H1 (cell line): ENCODE data around the gene FGGY. TPM values are rescaled to one million over a fixed set of nuclear protein-coding genes. Genes with fewer than 3 reads are reported as not detected.

Experiments
- CTCF ChIA-PET: fragments of 300-600 bp; sonication (Branson Sonifier 250); formaldehyde crosslinking; loops from one replicate; lab custom pipeline; 2021; ENCODE audit not compliant: partially characterized antibody; lab: Charles Lee
- POLR2A ChIA-PET: fragments of 300-600 bp; sonication (Branson Sonifier 250); formaldehyde crosslinking; loops from one replicate; lab custom pipeline; 2021; ENCODE audit warnings: inconsistent platforms; ENCODE audit not compliant: partially characterized antibody; lab: Charles Lee
- DNase-seq, 2 experiments: peaks; one replicate each; pipeline versions ENCODE4 v3.0.0 to v3.0.0-alpha.2; 2010 to 2022; ENCODE audit warnings: low spot score in 2 of 2, low read depth in 1 of 2, mixed read lengths in 1 of 2
- FAIRE-seq: peaks from 2 replicates; lab custom pipeline; 2011; peaks lifted over from hg19 to GRCh38; lab: Jason Lieb, UNC
- H2AFZ ChIP-seq: 2 replicates; pipeline ENCODE4 v1.8.1; 2012; ENCODE audit warnings: low read length, inconsistent platforms
- H2AK5ac ChIP-seq: 2 replicates; pipeline ENCODE4 v1.6.1; 2013; ENCODE audit warnings: low read depth, low read length
- H2BK120ac ChIP-seq: replicated peaks from 2 replicates; pipeline ENCODE3; 2013; ENCODE audit warnings: low read depth, low read length, inconsistent platforms
- H2BK12ac ChIP-seq: 2 replicates; pipeline ENCODE4 v1.6.1; 2013; ENCODE audit warnings: low read depth, low read length
- H2BK15ac ChIP-seq: 2 replicates; pipeline ENCODE4 v1.6.1; 2013; ENCODE audit warnings: low read length
- H2BK20ac ChIP-seq: 2 replicates; pipeline ENCODE4 v1.6.1; 2013; ENCODE audit warnings: low read length
- H2BK5ac ChIP-seq: 2 replicates; pipeline ENCODE4 v1.6.1; 2013; ENCODE audit warnings: low read depth, low read length
- H3K14ac ChIP-seq: 2 replicates; pipeline ENCODE4 v1.6.1; 2013; ENCODE audit warnings: inconsistent platforms; ENCODE audit not compliant: insufficient read length
- H3K18ac ChIP-seq: 2 replicates; pipeline ENCODE4 v1.6.1; 2013; ENCODE audit warnings: low read length; ENCODE audit errors: extremely low read depth
- H3K23ac ChIP-seq: 2 replicates; pipeline ENCODE4 v1.6.1; 2013; ENCODE audit warnings: inconsistent platforms; ENCODE audit not compliant: insufficient read length
- H3K23me2 ChIP-seq: 2 replicates; pipeline ENCODE4 v1.6.1; 2013; ENCODE audit warnings: low read depth, low read length
- H3K27ac ChIP-seq: 2 replicates; pipeline ENCODE4 v1.6.1; 2011; ENCODE audit warnings: low read depth, low read length, inconsistent platforms
- H3K27me3 ChIP-seq, 4 experiments: replicated peaks in 1 of 4; 1 replicate in 1 of 4; 2 replicates in 3 of 4; pipeline versions ENCODE4 v1.6.1 to v1.8.1; 2011 to 2013; ENCODE audit warnings: low read length in 3 of 4, mild to moderate bottlenecking in 3 of 4, inconsistent platforms in 2 of 4, mixed read lengths in 2 of 4, moderate library complexity in 1 of 4; ENCODE audit not compliant: control insufficient read depth in 3 of 4, insufficient read depth in 3 of 4; ENCODE audit errors: extremely low read depth in 1 of 4
- H3K36me3 ChIP-seq, 4 experiments: 2 replicates each; pipeline versions ENCODE4 v1.6.1 to v1.8.1; 2011 to 2013; ENCODE audit warnings: mild to moderate bottlenecking in 4 of 4, low read length in 3 of 4, moderate library complexity in 2 of 4, control low read depth in 1 of 4, inconsistent platforms in 1 of 4; ENCODE audit not compliant: insufficient read depth in 4 of 4, control insufficient read depth in 2 of 4
- H3K4ac ChIP-seq: replicated peaks from 2 replicates; pipeline ENCODE3; 2013; ENCODE audit warnings: low read length, low read depth, mixed read lengths, inconsistent platforms; ENCODE audit not compliant: insufficient read length
- H3K4me1 ChIP-seq, 4 experiments: replicated peaks in 1 of 4; 1 replicate in 1 of 4; 2 replicates in 3 of 4; pipeline versions ENCODE4 v1.6.1 to v1.8.1; 2011 to 2013; ENCODE audit warnings: low read length in 3 of 4, inconsistent platforms in 2 of 4, mixed read lengths in 1 of 4; ENCODE audit not compliant: insufficient read depth in 4 of 4, control insufficient read depth in 3 of 4
- H3K4me2 ChIP-seq, 2 experiments: 2 replicates each; pipeline versions ENCODE4 v1.6.1 to v1.8.1; 2011 to 2013; ENCODE audit warnings: low read depth in 2 of 2, low read length in 2 of 2, control low read depth in 1 of 2, inconsistent platforms in 1 of 2, mild to moderate bottlenecking in 1 of 2; ENCODE audit not compliant: insufficient read depth in 1 of 2
- H3K4me3 ChIP-seq, 4 experiments: fragments of 200-600, 300-600 bp in 1 of 4; sonication (generic), shearing (Covaris generic), sonication (Bioruptor Twin) in 1 of 4; 2 replicates each; pipeline versions ENCODE4 v1.5.1 to v1.8.1; 2011 to 2016; ENCODE audit warnings: low read length in 4 of 4, low read depth in 3 of 4, control low read depth in 2 of 4, inconsistent platforms in 2 of 4, mild to moderate bottlenecking in 2 of 4, mixed read lengths in 1 of 4, moderate library complexity in 1 of 4; ENCODE audit not compliant: insufficient read depth in 2 of 4; ENCODE audit errors: extremely low read depth in 1 of 4
- H3K56ac ChIP-seq: replicated peaks from 2 replicates; pipeline ENCODE3; 2013; ENCODE audit warnings: low read depth, mild to moderate bottlenecking, mixed read lengths, low read length, inconsistent platforms; ENCODE audit not compliant: insufficient read length
- H3K79me1 ChIP-seq: 2 replicates; pipeline ENCODE4 v1.6.1; 2013; ENCODE audit warnings: low read depth, low read length, control low read depth
- H3K79me2 ChIP-seq, 2 experiments: 2 replicates each; pipeline versions ENCODE4 v1.6.1 to v1.8.1; 2012 to 2013; ENCODE audit warnings: low read length in 2 of 2, mild to moderate bottlenecking in 2 of 2, inconsistent platforms in 1 of 2; ENCODE audit not compliant: insufficient read depth in 2 of 2, control insufficient read depth in 1 of 2
- H3K9ac ChIP-seq, 4 experiments: replicated peaks in 1 of 4; 1 replicate in 1 of 4; 2 replicates in 3 of 4; pipeline versions ENCODE4 v1.6.1 to v1.8.1; 2011 to 2013; ENCODE audit warnings: low read depth in 3 of 4, low read length in 3 of 4, control low read depth in 2 of 4, mild to moderate bottlenecking in 2 of 4, moderate library complexity in 2 of 4, inconsistent platforms in 1 of 4; ENCODE audit errors: extremely low read depth in 1 of 4
- H3K9me3 ChIP-seq, 2 experiments: 2 replicates each; pipeline versions ENCODE4 v1.6.1 to v1.8.1; 2012 to 2013; ENCODE audit warnings: mild to moderate bottlenecking in 2 of 2, moderate library complexity in 2 of 2, control low read depth in 1 of 2, inconsistent platforms in 1 of 2, low read depth in 1 of 2, low read length in 1 of 2, mixed read lengths in 1 of 2; ENCODE audit not compliant: insufficient read depth in 2 of 2
- H4K20me1 ChIP-seq, 2 experiments: replicated peaks in 1 of 2; 2 replicates each; pipeline versions ENCODE3 to v1.8.1; 2011 to 2013; ENCODE audit warnings: inconsistent platforms in 2 of 2, low read length in 2 of 2, mild to moderate bottlenecking in 1 of 2; ENCODE audit not compliant: insufficient read depth in 2 of 2, control insufficient read depth in 1 of 2
- H4K5ac ChIP-seq: 2 replicates; pipeline ENCODE4 v1.6.1; 2013; ENCODE audit warnings: low read length, low read depth, mixed read lengths, inconsistent platforms; ENCODE audit not compliant: insufficient read length
- H4K8ac ChIP-seq: 2 replicates; pipeline ENCODE4 v1.8.0; 2013; ENCODE audit warnings: mild to moderate bottlenecking, moderate library complexity, low read length, inconsistent platforms; ENCODE audit not compliant: insufficient read depth; ENCODE audit errors: extremely low read depth
- H4K91ac ChIP-seq: replicated peaks from 2 replicates; pipeline ENCODE3; 2013; ENCODE audit warnings: low read length, mixed read lengths, inconsistent platforms; ENCODE audit not compliant: insufficient read length
- BRCA1 ChIP-seq: IDR thresholded peaks from 2 replicates; pipeline ENCODE4 v1.6.1; 2012; ENCODE audit warnings: low read depth, low read length, improper control_type of control experiment
- CHD2 ChIP-seq: IDR thresholded peaks from 2 replicates; pipeline ENCODE4 v1.6.1; 2012; ENCODE audit warnings: low read length, improper control_type of control experiment
- EP300 ChIP-seq, 2 experiments: IDR thresholded peaks; 1 replicate in 1 of 2; 2 replicates in 1 of 2; pipeline ENCODE4 v1.6.1; 2011 to 2012; ENCODE audit warnings: low read depth in 2 of 2, low read length in 2 of 2, mild to moderate bottlenecking in 2 of 2, borderline replicate concordance in 1 of 2, inconsistent platforms in 1 of 2, moderate library complexity in 1 of 2
- JUND ChIP-seq: IDR thresholded peaks from 2 replicates; pipeline ENCODE4 v1.6.1; 2011; ENCODE audit warnings: mild to moderate bottlenecking, improper control_type of control experiment, low read length
- KDM1A ChIP-seq: fragments of 200-600, 300-600 bp; sonication (generic); IDR thresholded peaks from 2 replicates; pipeline ENCODE4 v1.7.1; 2016; ENCODE audit warnings: mild to moderate bottlenecking, low read length, borderline replicate concordance
- KDM4A ChIP-seq: IDR thresholded peaks from one replicate; pipeline ENCODE4 v1.7.1; 2012; ENCODE audit warnings: low read depth, mild to moderate bottlenecking, moderate library complexity, low read length, inconsistent platforms; ENCODE audit not compliant: severe bottlenecking
- RAD21 ChIP-seq, 2 experiments: IDR thresholded peaks in 1 of 2; conservative IDR thresholded peaks in 1 of 2; 2 replicates each; pipeline ENCODE4 v1.6.1; 2011; ENCODE audit warnings: low read depth in 2 of 2, low read length in 2 of 2, improper control_type of control experiment in 1 of 2, inconsistent platforms in 1 of 2, mild to moderate bottlenecking in 1 of 2, moderate library complexity in 1 of 2
- RFX5 ChIP-seq: IDR thresholded peaks from 2 replicates; pipeline ENCODE4 v1.6.1; 2011; ENCODE audit warnings: low read depth, low read length, improper control_type of control experiment, borderline replicate concordance
- SIX5 ChIP-seq: IDR thresholded peaks from 2 replicates; pipeline ENCODE4 v1.6.1; 2011; ENCODE audit warnings: mild to moderate bottlenecking, low read depth, low read length
- SP4 ChIP-seq: IDR thresholded peaks from 2 replicates; pipeline ENCODE4 v1.6.1; 2012; ENCODE audit warnings: low read length, inconsistent platforms
- WGBS, 2 experiments: shearing (Covaris generic) in 1 of 2; methylation state at CpG; one replicate each; pipeline versions ENCODE4 v1.1.6 to v1.1.7; 2013 to 2015; ENCODE audit warnings: low lambda C conversion rate in 2 of 2, mixed read lengths in 2 of 2, inconsistent platforms in 1 of 2, low coverage in 1 of 2, missing lambda C conversion rate in 1 of 2; ENCODE audit not compliant: insufficient replicate concordance in 2 of 2, insufficient coverage in 1 of 2, insufficient read length in 1 of 2; ENCODE audit errors: extremely low coverage in 1 of 2, missing lambda C conversion rate in 1 of 2; 5-methylcytosine and 5-hydroxymethylcytosine counted together
- polyA plus RNA-seq, 7 experiments: library from polyadenylated mRNA; depleted of rRNA in 3 of 7; stranded (reverse) in 5 of 7; unstranded in 2 of 7; fragments of >200 nt in 5 of 7; fragments of 200-250 nt in 2 of 7; gene quantifications; 1 replicate in 5 of 7; 2 replicates in 1 of 7; 4 replicates in 1 of 7; pipeline versions ENCODE4 v1.2.1 to v1.2.3, GENCODE V29; 2011 to 2013; ENCODE audit warnings: missing spikeins in 2 of 7, mixed read lengths in 2 of 7
- total RNA-seq: library from RNA; stranded (reverse); fragmentation: NEBNext Ultra II Directional; extraction: Animal tissue kit (Norgen Biotek cat#: 25700); gene quantifications from 2 replicates; pipeline ENCODE4 v1.2.1, GENCODE V29; 2021
- TF ChIP-seq, protein P1 (sequence below): IDR thresholded peaks from 2 replicates; pipeline ENCODE4 v1.6.1; 2011; ENCODE audit warnings: low read length, improper control_type of control experiment
- TF ChIP-seq, protein P2 (sequence below): IDR thresholded peaks from 2 replicates; pipeline ENCODE4 v1.6.1; 2012; ENCODE audit warnings: inconsistent platforms
- TF ChIP-seq, protein P3 (sequence below): IDR thresholded peaks from 2 replicates; pipeline ENCODE4 v1.6.1; 2012; ENCODE audit warnings: inconsistent platforms

Gene FGGY
- total and polyA plus RNA-seq, 2 of the 8 experiments (the other 6 are each of a cell fraction or from before 2014, with no cell fraction given) = 10.3 to 12.5 TPM

DNA sequence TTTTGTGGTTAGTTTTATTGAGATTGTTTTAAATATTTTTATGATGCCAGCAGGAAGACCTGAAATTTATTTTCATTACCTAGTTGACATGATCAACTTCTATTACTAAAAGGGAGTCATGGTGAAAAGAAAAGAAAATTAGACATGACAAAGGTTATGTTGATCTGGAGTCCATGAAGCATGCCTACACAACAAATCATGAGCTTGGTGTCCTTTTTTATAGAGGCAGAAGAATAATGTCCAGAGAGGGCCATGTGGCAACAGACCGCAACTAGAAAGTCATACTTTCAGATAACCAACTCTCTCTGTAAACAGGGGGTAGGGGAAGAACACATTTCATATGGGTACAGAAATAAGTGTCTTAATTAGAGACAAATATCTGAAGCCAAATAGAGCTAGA, 342.4 kb downstream of the FGGY start:
- H3K23ac ChIP-seq = no peak overlapping the region
- no peak for TF ChIP-seq KDM1A
- TF ChIP-seq RAD21 (IDR thresholded peaks at IDR 0.05 in 1 of 2, conservative IDR thresholded peaks at IDR 0.05 in 1 of 2; ENCODE audit: low read depth in 2 of 2, low read length in 2 of 2) = no peak
- no peak for TF ChIP-seq SP4
- TF ChIP-seq, protein P1, sequence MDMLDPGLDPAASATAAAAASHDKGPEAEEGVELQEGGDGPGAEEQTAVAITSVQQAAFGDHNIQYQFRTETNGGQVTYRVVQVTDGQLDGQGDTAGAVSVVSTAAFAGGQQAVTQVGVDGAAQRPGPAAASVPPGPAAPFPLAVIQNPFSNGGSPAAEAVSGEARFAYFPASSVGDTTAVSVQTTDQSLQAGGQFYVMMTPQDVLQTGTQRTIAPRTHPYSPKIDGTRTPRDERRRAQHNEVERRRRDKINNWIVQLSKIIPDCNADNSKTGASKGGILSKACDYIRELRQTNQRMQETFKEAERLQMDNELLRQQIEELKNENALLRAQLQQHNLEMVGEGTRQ = no peak
- no peak for TF ChIP-seq CHD2
- TF ChIP-seq, protein P2, sequence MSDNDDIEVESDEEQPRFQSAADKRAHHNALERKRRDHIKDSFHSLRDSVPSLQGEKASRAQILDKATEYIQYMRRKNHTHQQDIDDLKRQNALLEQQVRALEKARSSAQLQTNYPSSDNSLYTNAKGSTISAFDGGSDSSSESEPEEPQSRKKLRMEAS = no peak
- TF ChIP-seq, protein P3, sequence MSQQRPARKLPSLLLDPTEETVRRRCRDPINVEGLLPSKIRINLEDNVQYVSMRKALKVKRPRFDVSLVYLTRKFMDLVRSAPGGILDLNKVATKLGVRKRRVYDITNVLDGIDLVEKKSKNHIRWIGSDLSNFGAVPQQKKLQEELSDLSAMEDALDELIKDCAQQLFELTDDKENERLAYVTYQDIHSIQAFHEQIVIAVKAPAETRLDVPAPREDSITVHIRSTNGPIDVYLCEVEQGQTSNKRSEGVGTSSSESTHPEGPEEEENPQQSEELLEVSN = no peak
- TF ChIP-seq RFX5 = no peak
- TF ChIP-seq SIX5 = no peak
- TF ChIP-seq BRCA1 = no peak
- TF ChIP-seq JUND = no peak
- no peak for TF ChIP-seq KDM4A
- no peak for TF ChIP-seq EP300 (IDR thresholded peaks at IDR 0.05; ENCODE audit: borderline replicate concordance in 1 of 2, low read depth in 2 of 2, low read length in 2 of 2)

More for the DNA sequence above, 342.4 kb downstream of the FGGY start:
- H4K91ac ChIP-seq = no peak overlapping the region
- H3K4me2 ChIP-seq = no peak overlapping the region
- H3K4me3 ChIP-seq = no peak overlapping the region
- H2BK20ac ChIP-seq = no peak overlapping the region
- no peaks in the 10 kb centered on the region for H3K79me1 ChIP-seq
- no peak overlapping the region for H3K27ac ChIP-seq
- no peak overlapping the region for H3K56ac ChIP-seq
- ChIA-PET POLR2A (no interaction called here), CTCF (no interaction called here)
- H3K4ac ChIP-seq = no peak overlapping the region
- H4K8ac ChIP-seq = no peak overlapping the region
- H3K9me3 ChIP-seq = no peaks in the 10 kb centered on the region
- H3K36me3 ChIP-seq = no peaks in the 10 kb centered on the region
- H2BK5ac ChIP-seq = no peak overlapping the region
- H3K27me3 ChIP-seq = no peaks in the 10 kb centered on the region
- 92% methylated on average over 1 of the region's 1 CpG; no CpG with 5 or more reads in 1 of the 2 experiments for WGBS, 2 experiments
- no peak overlapping the region for H2BK12ac ChIP-seq
- H2BK15ac ChIP-seq = no peak overlapping the region
- no peak overlapping the region for H3K9ac ChIP-seq
- no peak overlapping the region for H2BK120ac ChIP-seq
- no peak overlapping the region for H2AK5ac ChIP-seq
- no peak overlapping the region for H2AFZ ChIP-seq
- H4K20me1 ChIP-seq = no peaks in the 10 kb centered on the region
- no peaks in the 10 kb centered on the region for H3K23me2 ChIP-seq
- DNase-seq = no peak
- H3K18ac ChIP-seq = no peak overlapping the region
- H4K5ac ChIP-seq = no peak overlapping the region
- H3K4me1 ChIP-seq = peaks cover 0 to 3% (median 0%) of the 10 kb centered on the region in 4 experiments; a peak in 2 of 7 replicates
- no peaks in the 10 kb centered on the region for H3K79me2 ChIP-seq
- no peak overlapping the region for H3K14ac ChIP-seq
- FAIRE-seq = no peak
